ENCODE data around the gene RYK.

RYK gene

DNA sequence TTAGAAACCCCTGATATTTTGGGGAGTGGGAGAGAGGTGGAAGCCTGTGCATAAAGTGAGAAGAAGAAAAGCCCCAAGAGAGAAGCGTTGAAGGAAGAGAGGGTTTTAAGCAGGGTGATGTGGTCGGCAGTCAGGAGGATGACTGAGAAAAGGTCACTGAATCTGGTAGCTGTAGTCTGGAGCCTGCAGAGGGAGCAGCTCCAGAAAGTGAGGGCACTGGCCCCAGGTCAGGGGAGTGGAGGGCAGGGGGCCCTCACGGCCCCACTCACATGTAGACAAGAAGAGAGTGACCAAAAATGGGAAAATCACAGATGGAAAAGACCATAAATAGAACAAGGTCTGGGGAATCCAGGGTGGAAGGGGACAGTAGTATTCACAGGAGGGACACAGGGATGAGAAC, 105.5 kb downstream of the RYK start:
- Histone ChIP-seq H3K9ac (ENCODE audit: low read depth, low read length, poor library complexity, severe bottlenecking) (no peak overlapping the region), H3K9me3 (ENCODE audit: insufficient read depth, low read depth, low read length) (no peaks in the 10 kb centered on the region), H3F3A (ENCODE audit: low read depth) (no peaks in the 10 kb centered on the region), H3K79me2 (ENCODE audit: insufficient read depth, low read length) (no peaks in the 10 kb centered on the region), H3K4me1 (ENCODE audit: insufficient read depth, low read length, poor library complexity, severe bottlenecking) (peaks cover 17% of the 10 kb centered on the region), H3K4me3 (ENCODE audit: low read length, poor library complexity, severe bottlenecking) (no peak overlapping the region), H4K20me1 (ENCODE audit: insufficient read depth, low read length, poor library complexity, severe bottlenecking) (no peaks in the 10 kb centered on the region), H3K9me2 (replicated peaks; ENCODE audit: low read depth, low read length) (no peaks in the 10 kb centered on the region), H3K27me3 (ENCODE audit: insufficient read depth, low read length, poor library complexity, severe bottlenecking) (no peaks in the 10 kb centered on the region), H3K4me2 (ENCODE audit: low read depth, low read length, poor library complexity, severe bottlenecking) (no peak overlapping the region), H2AFZ (ENCODE audit: low read length) (no peak overlapping the region), H3K36me3 (ENCODE audit: insufficient read depth, low read length) (no peaks in the 10 kb centered on the region)
- no peak for TF ChIP-seq EZH2phosphoT487 (IDR thresholded peaks at IDR 0.05; ENCODE audit: borderline replicate concordance)
- TF ChIP-seq, protein P1, sequence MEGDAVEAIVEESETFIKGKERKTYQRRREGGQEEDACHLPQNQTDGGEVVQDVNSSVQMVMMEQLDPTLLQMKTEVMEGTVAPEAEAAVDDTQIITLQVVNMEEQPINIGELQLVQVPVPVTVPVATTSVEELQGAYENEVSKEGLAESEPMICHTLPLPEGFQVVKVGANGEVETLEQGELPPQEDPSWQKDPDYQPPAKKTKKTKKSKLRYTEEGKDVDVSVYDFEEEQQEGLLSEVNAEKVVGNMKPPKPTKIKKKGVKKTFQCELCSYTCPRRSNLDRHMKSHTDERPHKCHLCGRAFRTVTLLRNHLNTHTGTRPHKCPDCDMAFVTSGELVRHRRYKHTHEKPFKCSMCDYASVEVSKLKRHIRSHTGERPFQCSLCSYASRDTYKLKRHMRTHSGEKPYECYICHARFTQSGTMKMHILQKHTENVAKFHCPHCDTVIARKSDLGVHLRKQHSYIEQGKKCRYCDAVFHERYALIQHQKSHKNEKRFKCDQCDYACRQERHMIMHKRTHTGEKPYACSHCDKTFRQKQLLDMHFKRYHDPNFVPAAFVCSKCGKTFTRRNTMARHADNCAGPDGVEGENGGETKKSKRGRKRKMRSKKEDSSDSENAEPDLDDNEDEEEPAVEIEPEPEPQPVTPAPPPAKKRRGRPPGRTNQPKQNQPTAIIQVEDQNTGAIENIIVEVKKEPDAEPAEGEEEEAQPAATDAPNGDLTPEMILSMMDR (conservative IDR thresholded peaks at IDR 0.05; ENCODE audit: low read length) = peak; percentile 44

DNA sequence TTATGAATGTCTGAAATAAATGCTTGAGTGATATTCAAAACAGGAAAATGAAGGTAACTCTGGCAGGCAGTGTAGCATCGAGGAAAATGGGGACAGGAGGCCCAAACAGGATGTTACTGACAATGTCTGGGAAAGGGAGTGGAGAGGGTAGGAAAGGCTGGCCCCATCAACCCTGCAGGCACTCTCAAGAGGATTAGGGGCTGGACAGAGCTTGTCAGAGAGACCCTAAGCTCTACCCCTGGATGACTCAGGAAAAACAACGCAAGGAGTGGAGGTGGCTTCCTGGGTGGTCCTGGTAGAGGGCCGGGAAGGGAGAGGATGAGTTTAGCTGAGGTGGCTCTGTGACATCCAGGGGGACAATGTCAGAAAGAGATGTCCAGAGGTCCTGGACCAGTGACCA, 106.0 kb downstream of the RYK start:
- no peak overlapping the region for H3K9ac ChIP-seq (ENCODE audit: low read depth, low read length, poor library complexity, severe bottlenecking)
- H3K4me1 ChIP-seq (ENCODE audit: insufficient read depth, low read length, poor library complexity, severe bottlenecking) = peaks cover 17% of the 10 kb centered on the region
- H3K4me3 ChIP-seq (ENCODE audit: low read length, poor library complexity, severe bottlenecking) = no peak overlapping the region
- H3K27me3 ChIP-seq (ENCODE audit: insufficient read depth, low read length, poor library complexity, severe bottlenecking) = no peaks in the 10 kb centered on the region
- H3K9me3 ChIP-seq (ENCODE audit: insufficient read depth, low read depth, low read length) = no peaks in the 10 kb centered on the region
- no peaks in the 10 kb centered on the region for H3K79me2 ChIP-seq (ENCODE audit: insufficient read depth, low read length)
- no peaks in the 10 kb centered on the region for H3K9me2 ChIP-seq (replicated peaks; ENCODE audit: low read depth, low read length)
- TF ChIP-seq, protein P1 (conservative IDR thresholded peaks at IDR 0.05; ENCODE audit: low read length) = no peak
- no peak for TF ChIP-seq EZH2phosphoT487 (IDR thresholded peaks at IDR 0.05; ENCODE audit: borderline replicate concordance)
- H3K36me3 ChIP-seq (ENCODE audit: insufficient read depth, low read length) = no peaks in the 10 kb centered on the region
- H4K20me1 ChIP-seq (ENCODE audit: insufficient read depth, low read length, poor library complexity, severe bottlenecking) = no peaks in the 10 kb centered on the region
- no peaks in the 10 kb centered on the region for H3F3A ChIP-seq (ENCODE audit: low read depth)
- no peak overlapping the region for H2AFZ ChIP-seq (ENCODE audit: low read length)
- no peak overlapping the region for H3K4me2 ChIP-seq (ENCODE audit: low read depth, low read length, poor library complexity, severe bottlenecking)

DNA sequence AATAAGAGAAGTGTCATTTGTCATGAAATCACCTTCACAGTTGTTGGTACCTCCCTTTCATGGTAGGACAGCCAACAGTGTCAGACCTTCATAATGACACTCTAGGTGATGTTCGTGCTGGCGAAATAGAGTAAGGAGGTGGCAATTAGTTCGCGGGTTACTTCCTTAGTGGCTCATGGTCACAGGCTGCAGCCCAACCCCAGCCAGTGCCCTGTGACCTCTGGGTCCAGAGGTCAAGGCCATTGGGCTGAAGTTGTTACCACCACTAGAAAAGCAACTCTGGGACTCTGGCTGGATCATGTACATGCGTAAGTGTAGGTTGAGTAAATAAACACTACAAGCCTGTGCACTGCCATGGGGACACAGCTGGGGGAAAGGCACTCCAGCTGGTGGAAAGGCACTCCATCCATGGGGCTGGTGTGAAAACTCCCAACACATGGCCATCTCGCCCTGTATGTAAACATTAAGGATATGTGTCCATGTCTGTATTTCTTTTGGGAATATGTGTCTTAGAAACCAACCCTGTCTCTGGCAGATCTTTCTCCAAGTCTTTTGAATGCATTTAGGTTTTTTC, 106.7 kb downstream of the RYK start:
- no peaks in the 10 kb centered on the region for H4K20me1 ChIP-seq (ENCODE audit: insufficient read depth, low read length, poor library complexity, severe bottlenecking)
- H3K4me2 ChIP-seq (ENCODE audit: low read depth, low read length, poor library complexity, severe bottlenecking) = no peak overlapping the region
- TF ChIP-seq, protein P1 (conservative IDR thresholded peaks at IDR 0.05; ENCODE audit: low read length) = no peak
- TF ChIP-seq EZH2phosphoT487 (IDR thresholded peaks at IDR 0.05; ENCODE audit: borderline replicate concordance) = no peak

More for the DNA sequence above, 106.7 kb downstream of the RYK start:
- Histone ChIP-seq H3K36me3 (ENCODE audit: insufficient read depth, low read length) (no peaks in the 10 kb centered on the region), H3K4me1 (ENCODE audit: insufficient read depth, low read length, poor library complexity, severe bottlenecking) (peaks cover 17% of the 10 kb centered on the region), H3K9ac (ENCODE audit: low read depth, low read length, poor library complexity, severe bottlenecking) (no peak overlapping the region), H3K9me2 (replicated peaks; ENCODE audit: low read depth, low read length) (no peaks in the 10 kb centered on the region), H3K9me3 (ENCODE audit: insufficient read depth, low read depth, low read length) (no peaks in the 10 kb centered on the region), H3K27me3 (ENCODE audit: insufficient read depth, low read length, poor library complexity, severe bottlenecking) (no peaks in the 10 kb centered on the region), H2AFZ (ENCODE audit: low read length) (no peak overlapping the region), H3K4me3 (ENCODE audit: low read length, poor library complexity, severe bottlenecking) (no peak overlapping the region), H3K79me2 (ENCODE audit: insufficient read depth, low read length) (no peaks in the 10 kb centered on the region), H3F3A (ENCODE audit: low read depth) (no peaks in the 10 kb centered on the region)

Measured in Loucy (cell line).